NCI-H2227 (cell line): ENCODE results near the gene GSX2.
"Not testable (repeated sequence)": the region's sequence is repeated elsewhere in the genome, so short reads cannot be mapped to it uniquely, and the experiment has no call there.

Source experiments
- DNase-seq: peaks from one replicate; lab custom pipeline; 2025; ENCODE audit not compliant: unreplicated experiment; lab: John Stamatoyannopoulos, UW

Gene GSX2

DNA sequence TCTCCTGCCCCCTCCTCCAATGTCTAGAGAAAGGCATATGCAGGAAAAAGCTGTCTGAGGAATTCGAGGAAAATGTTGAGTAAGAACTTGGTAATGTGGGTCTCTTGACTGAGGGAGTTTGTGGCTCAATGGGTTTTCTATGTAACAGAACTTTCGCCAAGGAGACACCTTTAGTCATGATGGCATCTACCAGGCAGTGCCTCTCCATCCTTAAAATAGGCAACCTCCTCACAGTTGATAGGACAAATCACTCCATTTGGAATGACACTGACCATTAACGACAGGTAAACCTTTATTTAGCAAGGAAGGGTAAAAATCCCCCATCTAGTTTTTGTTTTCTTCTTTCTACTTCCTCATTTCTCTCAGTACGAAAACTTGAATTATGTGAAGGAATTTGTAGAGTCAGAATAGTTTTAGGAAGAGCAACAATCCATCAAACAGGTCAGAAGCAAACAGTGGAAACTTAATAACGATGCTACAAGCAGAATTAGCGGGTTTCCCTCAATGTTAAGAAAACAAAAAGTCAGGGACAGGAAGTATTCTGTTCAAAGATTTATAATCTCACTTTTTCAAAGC lies 2.7 kb downstream of the GSX2 start:
- no peak for DNase-seq

DNA sequence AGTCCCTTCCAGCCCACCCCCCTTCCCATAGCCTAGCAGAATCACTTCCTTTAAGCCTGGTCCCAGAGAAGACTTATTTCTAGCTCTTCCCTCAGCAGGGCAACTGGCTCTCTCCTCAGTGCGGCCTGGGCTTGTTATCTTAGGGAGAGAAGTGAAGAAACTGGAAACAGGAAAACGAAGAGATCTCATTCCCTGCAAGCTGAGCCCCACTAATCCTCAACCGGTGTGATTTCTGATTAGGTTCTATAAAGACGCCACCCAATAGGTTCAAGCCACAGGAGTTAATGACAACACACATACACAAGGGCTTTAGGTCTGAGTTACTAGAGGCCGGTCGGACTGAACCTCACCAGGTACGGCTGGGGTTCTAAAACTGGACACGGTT lies 3.2 kb downstream of the GSX2 start:
- no peak for DNase-seq

DNA sequence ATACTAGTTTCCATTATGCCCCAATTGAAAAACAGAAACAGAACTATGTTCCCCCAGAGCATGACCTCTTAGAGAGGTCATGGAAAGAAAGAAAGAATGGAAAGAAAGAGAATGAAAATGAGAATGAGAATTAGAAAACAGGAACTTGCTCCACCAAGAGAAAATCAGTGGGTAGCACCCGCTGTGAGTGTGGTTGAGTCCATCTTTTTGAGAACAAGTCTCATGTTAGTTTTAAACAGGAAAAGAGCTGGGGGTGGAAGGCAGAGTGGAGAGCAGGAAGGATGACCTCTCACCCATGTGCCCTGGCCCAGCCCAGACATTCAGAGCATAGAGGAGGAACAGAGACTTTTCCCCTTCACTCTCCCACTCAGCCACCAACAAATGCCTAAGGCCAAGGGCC lies 4.9 kb downstream of the GSX2 start:
- no peak for DNase-seq

DNA sequence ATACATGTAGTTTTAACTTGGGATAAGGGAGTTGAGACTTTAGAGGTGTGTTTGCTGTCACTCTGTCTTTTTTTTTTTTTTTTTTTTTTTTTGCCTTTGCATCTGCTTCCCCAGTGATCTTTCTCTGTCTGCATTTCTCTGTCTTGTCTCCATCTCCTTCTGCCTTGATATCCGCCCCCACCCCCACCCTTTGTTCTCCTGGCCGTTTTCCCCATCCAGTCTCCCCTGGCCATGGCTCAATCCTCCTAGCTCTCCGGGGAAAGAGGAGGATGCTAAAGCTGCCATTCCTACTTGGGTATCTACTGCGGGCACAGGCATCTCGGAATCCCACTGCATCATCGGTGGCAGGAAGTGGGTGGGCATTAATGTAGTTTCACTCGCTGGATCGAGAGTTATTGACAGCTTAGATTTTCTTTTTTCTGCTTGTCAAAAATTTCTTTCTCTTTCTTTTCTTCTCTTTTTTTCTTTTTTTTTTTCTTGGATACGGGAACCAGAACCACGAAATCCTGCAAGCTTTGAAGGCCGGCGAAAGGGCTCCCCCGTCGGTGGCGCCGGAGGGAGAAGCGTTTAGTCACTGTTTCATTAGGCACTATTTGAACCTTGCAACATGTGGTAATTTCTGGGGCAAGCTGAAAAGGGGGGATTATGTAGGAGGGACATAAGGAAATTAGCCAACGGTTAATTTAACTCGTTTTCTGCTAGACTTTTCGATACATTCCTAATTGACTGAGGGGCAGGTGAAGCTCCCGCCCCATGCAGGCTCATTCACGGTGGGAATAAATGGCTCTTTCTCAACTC lies 8.2 kb downstream of the GSX2 start:
- no peak for DNase-seq

DNA sequence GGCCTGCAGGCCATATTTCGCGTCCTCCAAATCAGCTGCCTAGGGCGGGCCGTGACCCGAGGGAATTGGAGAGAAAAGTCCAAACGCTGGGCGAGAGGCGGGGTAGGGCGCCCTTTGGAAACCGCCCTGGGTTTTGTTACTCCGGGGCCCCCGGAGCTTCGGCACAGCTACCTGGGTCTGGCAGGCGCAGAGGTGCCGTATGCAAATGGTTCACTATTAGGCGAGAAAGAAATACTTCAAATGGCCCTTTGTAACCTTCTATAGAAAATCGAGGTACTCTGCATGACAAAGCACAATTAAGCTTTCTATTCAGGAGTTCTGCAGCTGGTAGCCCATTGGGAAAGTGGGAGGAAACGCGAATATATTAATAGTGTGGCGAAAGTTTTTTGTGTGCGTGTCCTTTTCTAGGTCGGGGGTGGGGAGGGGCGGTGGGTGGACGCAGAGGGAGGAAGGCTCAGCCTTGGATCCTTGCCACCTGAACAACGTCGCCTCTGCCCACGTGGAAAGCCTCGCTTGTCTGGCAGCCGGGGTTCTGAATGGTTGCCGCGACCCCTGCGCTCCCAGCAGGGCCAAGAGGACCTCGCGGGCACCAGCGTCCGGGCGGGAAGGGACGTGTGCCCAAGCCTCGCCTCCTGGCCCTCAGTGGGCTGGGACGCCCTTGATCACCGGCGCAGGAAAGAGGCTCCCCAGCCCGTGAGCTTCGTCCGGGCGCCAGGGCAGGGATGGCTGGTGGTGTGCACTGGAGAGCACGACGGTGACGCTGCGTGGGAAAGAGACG lies 9.5 kb downstream of the GSX2 start:
- no peak for DNase-seq

DNA sequence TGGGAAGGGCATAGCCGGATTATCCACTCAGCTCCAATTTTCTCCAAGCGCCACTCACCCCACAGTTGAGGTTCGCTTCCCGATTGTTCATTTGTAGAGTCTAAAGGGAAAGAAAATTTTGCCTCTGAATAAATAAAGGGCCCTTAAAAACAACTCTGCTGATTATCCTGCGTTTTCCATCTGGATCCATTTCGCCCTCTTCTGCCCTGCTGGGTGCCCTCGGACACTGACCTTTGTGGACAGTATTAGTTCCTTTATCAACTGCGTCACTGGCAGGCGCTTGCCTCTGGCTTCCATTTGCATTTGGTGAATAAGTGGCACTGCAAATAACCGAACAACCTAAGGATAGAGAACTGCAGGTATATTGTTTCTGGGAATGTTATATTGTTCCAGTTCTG lies 10.1 kb downstream of the GSX2 start:
- no peak for DNase-seq

DNA sequence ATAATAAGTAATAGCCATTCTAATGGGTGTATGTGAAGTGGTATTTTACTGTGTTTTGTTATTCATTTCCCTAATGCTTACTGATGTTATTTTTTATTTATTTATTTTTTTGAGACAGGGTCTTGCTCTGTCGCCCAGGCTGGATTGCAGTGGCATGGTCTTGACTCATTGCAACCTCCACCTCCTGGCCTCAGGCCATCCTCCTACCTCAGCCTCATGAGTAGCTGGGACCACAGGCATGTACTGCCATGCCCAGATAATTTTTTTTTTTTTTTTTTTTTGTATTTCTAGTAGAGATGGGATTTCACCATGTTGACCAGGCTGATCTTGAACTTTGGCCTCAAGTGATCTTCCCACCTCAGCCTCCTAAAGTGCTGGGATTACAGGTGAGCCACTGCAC lies 13.2 kb downstream of the GSX2 start:
- DNase-seq, result not testable (repeated sequence)

DNA sequence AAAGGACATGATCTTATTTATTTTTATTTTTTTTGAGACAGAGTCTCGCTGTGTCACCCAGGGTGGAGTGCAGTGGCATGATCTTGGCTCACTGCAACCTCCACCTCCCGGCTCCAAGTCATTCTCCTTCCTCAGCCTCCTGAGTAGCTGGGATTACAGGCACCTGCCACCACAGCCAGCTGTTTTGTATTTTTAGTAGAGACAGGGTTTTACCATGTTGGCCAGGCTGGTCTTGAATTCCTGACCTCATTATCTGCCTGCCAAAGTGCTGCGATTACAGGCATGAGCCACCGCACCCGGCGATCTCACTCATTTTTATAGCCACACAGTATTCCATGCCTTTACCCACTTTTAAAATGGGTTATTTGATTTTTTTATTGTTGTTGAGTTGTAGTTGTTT lies 16.3 kb downstream of the GSX2 start:
- DNase-seq, result not testable (repeated sequence)

DNA sequence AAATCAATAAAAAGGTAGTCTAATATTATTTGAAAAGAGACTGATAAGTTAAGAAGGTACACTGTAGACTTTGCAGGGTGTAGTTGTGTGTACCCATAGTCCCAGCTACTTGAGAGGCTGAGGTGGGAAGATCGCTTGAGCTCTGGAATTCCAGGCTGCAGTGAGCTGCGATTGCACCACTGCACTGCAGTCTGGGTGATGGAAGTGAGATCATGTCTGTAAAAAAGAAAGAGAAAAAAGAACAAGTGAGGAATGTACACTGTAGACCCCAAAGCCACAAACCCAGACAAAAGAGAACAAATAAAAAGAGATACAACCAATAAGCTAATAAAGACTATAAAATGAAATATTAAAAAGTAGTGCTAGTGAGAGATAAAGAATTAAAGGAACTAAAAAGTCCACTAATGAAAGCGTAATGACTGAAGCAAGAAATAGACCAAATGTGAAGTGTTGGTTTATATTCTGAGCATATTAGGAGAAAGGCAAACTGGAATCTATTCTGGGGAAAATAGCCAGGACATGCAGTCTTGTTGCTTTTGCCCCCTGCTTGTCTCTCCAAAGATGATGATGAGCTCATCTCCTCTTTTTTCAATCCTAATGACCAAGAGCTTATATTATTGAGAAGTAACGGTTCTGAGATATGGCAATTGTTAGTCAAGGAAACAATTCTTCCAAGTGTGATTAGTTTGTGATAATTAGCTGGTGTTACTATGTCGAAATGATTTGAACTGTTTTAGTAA lies 19.1 kb downstream of the GSX2 start:
- no peak for DNase-seq

DNA sequence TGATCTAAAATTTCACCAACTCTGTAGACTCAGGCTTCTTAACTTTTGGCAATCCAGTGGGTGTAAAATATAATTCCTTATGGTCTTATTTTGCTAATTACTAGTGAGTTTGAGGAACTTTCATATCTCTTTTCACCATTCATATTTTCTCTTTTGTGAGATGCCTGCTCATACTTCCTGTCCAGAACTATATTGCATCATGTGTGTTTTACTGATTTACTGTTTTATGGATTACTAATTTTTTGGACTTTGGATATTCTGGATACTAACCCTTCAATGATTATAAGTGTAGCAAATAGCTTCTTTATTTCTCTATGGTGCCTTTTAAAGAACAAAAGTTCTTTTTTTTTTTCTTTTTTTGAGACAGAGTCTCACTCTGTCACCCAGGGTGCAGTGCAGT lies 20.6 kb downstream of the GSX2 start:
- no peak for DNase-seq

DNA sequence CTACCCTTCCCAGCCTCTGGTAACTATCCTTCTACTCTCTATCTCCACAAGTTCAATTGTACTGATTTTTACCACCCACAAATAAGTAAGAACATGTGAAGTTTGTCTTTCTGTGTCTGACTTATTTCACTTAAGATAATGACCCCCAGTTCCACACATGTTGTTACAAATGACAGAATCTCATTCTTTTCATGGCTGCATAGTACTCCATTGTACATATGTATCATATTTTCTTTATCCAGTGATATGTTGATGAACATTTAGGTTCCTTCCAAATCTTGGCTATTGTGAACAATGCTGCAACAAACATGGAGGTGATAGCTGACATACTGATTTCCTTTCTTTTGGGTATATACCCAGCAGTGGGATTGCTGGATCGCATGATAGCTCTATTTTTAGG lies 27.7 kb downstream of the GSX2 start:
- DNase-seq, result no peak

DNA sequence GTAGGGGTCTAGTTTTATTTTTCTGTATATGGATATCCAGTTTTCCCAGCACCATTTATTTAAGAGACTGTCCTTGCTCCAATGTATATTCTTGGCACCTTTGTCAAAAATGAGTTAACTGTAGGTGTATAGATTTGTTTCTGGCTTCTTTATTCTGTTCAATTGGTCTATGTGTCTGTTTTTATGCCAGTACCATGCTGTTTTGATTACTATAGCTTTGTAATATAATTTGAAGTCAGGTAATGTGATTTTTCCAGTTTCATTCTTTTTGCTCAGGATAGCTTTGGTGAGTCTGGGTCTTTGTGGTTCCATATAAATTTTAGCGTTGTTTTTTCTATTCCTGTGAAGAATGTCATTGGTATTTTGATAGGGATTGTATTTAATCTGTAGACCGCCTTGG lies 28.7 kb downstream of the GSX2 start:
- not testable (repeated sequence) for DNase-seq

DNA sequence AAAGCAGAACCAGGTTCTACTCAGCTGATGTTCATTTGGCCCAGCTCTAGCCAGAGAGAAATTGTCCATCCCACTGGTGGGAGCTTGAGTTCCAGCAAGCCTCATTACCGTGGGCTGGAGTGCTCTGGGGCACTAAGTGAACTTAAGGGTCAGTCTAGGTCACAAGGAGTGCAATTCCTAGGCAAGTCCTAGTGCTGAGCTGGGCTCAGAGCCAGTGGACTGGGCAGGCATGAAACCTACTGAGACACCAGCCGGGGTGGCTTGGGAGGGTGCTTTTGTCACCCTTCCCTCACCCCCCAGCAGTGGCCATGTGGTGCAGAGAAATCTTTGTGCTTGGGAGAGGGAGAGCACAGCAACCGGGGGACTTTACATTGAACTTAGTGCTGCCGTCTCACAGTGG lies 39.4 kb downstream of the GSX2 start:
- DNase-seq, result no peak

DNA sequence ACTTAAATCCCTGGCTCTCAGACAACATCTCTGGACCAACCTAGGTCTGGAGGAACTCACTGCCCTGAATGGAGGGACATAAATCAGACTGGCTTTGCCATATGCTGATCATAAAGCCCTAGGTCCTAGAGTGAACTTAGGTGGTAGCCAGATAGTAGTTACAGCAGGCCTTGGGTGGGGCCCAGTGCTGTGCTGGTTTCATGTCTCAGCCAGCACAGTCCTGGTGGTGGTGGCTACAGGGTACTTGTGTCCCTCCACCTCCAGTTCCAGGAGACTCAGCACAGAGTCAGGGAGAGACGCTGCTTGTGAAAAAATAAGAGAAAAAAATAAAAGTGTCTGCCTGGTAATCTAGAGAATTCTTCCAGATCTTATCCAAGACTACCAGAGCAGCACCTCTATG lies 40.3 kb downstream of the GSX2 start:
- DNase-seq, result no peak

DNA sequence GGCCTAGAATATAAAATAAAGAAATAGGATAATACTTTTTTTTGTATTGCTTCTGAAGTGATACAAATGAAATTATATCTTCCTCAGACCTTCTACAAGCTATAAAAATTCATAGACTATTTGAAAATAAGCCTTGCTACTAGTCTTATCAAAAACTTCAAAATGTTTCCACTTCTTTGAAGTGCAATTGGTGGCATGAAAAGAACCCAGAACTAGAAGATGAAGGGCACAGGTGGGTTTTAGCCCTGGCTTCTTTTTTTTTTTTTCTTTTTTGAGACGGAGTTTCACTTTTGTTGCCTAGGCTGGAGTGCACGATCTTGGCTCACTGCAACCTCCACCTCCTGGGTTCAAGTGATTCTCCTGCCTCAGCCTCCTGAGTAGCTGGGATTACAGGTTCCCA lies 44.2 kb downstream of the GSX2 start:
- no peak for DNase-seq

DNA sequence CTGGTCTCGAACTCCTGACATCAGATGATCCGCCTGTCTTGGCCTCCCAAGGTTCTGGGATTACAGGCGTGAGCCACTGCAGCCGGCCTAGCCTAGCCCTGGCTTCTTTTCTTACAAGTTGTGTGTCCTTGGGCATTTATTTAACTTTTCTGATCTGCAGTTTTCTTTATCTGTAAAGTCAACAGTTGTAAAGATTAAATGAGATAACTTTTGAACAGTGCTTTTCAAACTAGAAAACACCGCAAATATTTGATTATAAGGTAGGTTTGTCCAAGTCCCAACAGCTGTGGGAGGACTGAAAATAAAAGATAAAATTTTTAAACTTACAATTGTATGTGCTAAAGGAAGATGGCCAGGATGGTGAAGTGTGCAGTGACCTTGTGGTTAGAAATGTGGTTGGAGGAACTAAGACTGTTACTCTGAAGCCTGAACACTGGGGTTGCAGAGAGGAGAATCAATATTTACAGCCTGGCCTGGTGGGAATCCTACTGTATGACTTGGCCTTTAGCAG lies 44.8 kb downstream of the GSX2 start:
- DNase-seq, result no peak

DNA sequence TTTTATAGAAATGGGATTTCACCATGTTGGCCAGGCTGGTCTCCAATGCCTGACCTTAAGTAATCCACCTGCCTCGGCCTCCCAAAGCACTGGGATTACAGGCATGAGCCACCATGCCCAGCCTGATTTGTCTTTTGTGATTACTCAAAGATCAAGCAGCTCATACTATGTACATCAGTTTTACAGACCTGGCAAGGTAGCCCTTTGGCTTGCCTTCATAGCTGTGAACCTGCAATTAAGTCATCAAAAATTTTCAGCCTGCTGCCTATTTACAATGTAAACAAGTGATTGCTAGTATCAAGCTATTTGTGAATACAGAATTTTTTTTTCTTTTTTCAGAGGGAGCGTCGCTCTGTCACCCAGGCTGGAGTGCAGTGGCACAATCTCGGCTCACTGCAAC lies 46.2 kb downstream of the GSX2 start:
- no peak for DNase-seq

DNA sequence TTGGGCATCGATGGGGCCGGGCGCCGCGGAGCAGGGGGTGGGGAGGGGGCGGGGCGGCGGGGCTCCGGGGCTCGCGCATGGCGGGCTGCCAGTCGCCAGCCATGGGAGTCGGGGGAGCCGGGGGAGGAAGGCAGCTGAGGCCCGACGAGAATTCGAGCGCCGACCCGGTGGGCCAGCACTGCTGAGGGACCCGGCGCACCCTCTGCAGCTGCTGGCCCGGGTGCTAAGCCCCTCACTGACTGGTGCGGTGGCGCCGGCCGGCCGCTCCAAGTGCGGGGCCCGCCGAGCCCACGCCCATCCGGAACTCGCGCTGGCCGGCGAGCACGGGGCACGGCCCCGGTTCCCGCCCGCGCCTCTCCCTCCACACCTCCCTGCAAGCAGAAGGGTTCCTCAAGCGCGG lies 49.4 kb downstream of the GSX2 start:
- no peak for DNase-seq
